ENCODE data around the gene USP32. TPM values are rescaled to one million over a fixed set of nuclear protein-coding genes. Genes with fewer than 3 reads are reported as not detected.

USP32 gene
- total and polyA plus RNA-seq, 10 of the 15 experiments (the other 5 are each of a cell fraction or from before 2014, with no cell fraction given) = 7.8 to 37.3 (median 25.5) TPM

DNA sequence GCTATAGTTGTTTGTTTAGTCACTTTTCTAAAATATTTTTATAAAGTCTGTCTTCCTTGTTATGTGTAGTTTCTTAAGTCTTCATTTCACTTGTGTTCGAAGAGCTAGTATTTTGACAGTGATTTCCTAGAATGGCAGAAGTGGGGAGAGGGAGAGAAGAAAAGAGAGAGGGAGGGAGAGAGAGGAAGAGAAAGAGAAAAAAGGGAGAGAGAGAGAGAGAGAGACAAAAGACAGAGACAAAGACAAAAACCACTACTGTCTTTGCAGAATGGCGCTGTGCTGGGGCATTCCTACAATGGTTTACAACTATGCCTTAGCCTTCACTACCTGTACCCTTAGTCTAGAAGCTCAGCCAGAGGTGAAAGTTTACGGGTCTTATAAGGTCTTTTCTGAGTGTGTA, 151.6 kb downstream of the USP32 start:
- Histone ChIP-seq H3K4me3 (no peak overlapping the region), H3K9me3 (replicated peaks; ENCODE audit: control insufficient read depth, insufficient read depth, low read length) (no peaks in the 10 kb centered on the region), H3K36me3 (ENCODE audit: control insufficient read depth in 2 of 2, insufficient read depth in 2 of 2, low read length in 1 of 2) (0 out of 4 replicates have a peak, but pooled peaks cover 0 to under 1% of the 10 kb centered on the region in 2 experiments), H2AFZ (ENCODE audit: control insufficient read depth, low read depth, low read length) (no peak overlapping the region), H3K79me2 (ENCODE audit: control insufficient read depth, insufficient read depth, low read length) (no peaks in the 10 kb centered on the region), H3K4me1 (ENCODE audit: control insufficient read depth, insufficient read depth, low read length) (no peaks in the 10 kb centered on the region), H4K20me1 (ENCODE audit: control insufficient read depth, insufficient read depth) (no peaks in the 10 kb centered on the region), H3K27ac (ENCODE audit: control insufficient read depth, insufficient read depth) (no peak overlapping the region), H3K27me3 (replicated peaks in 1 of 2; ENCODE audit: control insufficient read depth in 2 of 2, insufficient read depth in 2 of 2, low read length in 1 of 2) (no peaks in the 10 kb centered on the region), H3K4me2 (ENCODE audit: control insufficient read depth, insufficient read depth) (no peak overlapping the region), H3K9ac (ENCODE audit: control insufficient read depth, insufficient read depth, low read length) (no peak overlapping the region)
- RAD21 ChIA-PET (ENCODE audit: unreplicated experiment) = no interaction called here
- in situ Hi-C loops (cut with MboI) (no loop called here), intact Hi-C loops (cut with micrococcal nuclease; ENCODE audit: unreplicated experiment) (no loop called here)
- CTCF ChIA-PET = interaction anchor here (0.6 to 3.9 kb wide), 2 partner anchors 9 to 290 kb away, joined by 4 to 19 read pairs; no protein-coding TSS in a partner anchor
- POLR2A ChIA-PET = no interaction called here
- SMC1A ChIA-PET (ENCODE audit: uncharacterized antibody, unreplicated experiment) = interaction anchor here (0.5 to 2.3 kb wide), 2 partner anchors 9 to 144 kb away, joined by 3 to 7 read pairs; no protein-coding TSS in a partner anchor
- FAIRE-seq (no peak), ATAC-seq (no peak), DNase-seq (ENCODE audit: low read depth, low spot score) (no peak)
- 96% methylated on average over 3 of the region's 3 CpGs for WGBS (ENCODE audit: insufficient coverage, insufficient replicate concordance, low lambda C conversion rate, missing lambda C conversion rate)
- BruUV-seq (replicated peaks) = no TSS peak
- TF ChIP-seq JUND (IDR thresholded peaks at IDR 0.05; ENCODE audit: low read depth, low read length) = no peak
- TF ChIP-seq, protein P1, sequence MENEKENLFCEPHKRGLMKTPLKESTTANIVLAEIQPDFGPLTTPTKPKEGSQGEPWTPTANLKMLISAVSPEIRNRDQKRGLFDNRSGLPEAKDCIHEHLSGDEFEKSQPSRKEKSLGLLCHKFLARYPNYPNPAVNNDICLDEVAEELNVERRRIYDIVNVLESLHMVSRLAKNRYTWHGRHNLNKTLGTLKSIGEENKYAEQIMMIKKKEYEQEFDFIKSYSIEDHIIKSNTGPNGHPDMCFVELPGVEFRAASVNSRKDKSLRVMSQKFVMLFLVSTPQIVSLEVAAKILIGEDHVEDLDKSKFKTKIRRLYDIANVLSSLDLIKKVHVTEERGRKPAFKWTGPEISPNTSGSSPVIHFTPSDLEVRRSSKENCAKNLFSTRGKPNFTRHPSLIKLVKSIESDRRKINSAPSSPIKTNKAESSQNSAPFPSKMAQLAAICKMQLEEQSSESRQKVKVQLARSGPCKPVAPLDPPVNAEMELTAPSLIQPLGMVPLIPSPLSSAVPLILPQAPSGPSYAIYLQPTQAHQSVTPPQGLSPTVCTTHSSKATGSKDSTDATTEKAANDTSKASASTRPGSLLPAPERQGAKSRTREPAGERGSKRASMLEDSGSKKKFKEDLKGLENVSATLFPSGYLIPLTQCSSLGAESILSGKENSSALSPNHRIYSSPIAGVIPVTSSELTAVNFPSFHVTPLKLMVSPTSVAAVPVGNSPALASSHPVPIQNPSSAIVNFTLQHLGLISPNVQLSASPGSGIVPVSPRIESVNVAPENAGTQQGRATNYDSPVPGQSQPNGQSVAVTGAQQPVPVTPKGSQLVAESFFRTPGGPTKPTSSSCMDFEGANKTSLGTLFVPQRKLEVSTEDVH (IDR thresholded peaks at IDR 0.05; ENCODE audit: low read depth, partially characterized antibody) = no peak
- TF ChIP-seq, protein P2, sequence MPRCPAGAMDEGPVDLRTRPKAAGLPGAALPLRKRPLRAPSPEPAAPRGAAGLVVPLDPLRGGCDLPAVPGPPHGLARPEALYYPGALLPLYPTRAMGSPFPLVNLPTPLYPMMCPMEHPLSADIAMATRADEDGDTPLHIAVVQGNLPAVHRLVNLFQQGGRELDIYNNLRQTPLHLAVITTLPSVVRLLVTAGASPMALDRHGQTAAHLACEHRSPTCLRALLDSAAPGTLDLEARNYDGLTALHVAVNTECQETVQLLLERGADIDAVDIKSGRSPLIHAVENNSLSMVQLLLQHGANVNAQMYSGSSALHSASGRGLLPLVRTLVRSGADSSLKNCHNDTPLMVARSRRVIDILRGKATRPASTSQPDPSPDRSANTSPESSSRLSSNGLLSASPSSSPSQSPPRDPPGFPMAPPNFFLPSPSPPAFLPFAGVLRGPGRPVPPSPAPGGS (IDR thresholded peaks at IDR 0.05; ENCODE audit: borderline replicate concordance, insufficient read depth, low read depth, low read length, poor library complexity, severe bottlenecking) = no peak
- TF ChIP-seq TCF3 (IDR thresholded peaks at IDR 0.05; ENCODE audit: borderline replicate concordance, insufficient read depth, low read depth, low read length) = no peak
- no peak for TF ChIP-seq MXI1 (IDR thresholded peaks at IDR 0.05; ENCODE audit: low read depth, low read length)
- TF ChIP-seq JUNB (IDR thresholded peaks at IDR 0.05) = no peak
- TF ChIP-seq CHD4 (IDR thresholded peaks at IDR 0.05) = no peak
- TF ChIP-seq, protein P3, sequence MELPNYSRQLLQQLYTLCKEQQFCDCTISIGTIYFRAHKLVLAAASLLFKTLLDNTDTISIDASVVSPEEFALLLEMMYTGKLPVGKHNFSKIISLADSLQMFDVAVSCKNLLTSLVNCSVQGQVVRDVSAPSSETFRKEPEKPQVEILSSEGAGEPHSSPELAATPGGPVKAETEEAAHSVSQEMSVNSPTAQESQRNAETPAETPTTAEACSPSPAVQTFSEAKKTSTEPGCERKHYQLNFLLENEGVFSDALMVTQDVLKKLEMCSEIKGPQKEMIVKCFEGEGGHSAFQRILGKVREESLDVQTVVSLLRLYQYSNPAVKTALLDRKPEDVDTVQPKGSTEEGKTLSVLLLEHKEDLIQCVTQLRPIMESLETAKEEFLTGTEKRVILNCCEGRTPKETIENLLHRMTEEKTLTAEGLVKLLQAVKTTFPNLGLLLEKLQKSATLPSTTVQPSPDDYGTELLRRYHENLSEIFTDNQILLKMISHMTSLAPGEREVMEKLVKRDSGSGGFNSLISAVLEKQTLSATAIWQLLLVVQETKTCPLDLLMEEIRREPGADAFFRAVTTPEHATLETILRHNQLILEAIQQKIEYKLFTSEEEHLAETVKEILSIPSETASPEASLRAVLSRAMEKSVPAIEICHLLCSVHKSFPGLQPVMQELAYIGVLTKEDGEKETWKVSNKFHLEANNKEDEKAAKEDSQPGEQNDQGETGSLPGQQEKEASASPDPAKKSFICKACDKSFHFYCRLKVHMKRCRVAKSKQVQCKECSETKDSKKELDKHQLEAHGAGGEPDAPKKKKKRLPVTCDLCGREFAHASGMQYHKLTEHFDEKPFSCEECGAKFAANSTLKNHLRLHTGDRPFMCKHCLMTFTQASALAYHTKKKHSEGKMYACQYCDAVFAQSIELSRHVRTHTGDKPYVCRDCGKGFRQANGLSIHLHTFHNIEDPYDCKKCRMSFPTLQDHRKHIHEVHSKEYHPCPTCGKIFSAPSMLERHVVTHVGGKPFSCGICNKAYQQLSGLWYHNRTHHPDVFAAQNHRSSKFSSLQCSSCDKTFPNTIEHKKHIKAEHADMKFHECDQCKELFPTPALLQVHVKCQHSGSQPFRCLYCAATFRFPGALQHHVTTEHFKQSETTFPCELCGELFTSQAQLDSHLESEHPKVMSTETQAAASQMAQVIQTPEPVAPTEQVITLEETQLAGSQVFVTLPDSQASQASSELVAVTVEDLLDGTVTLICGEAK (IDR thresholded peaks at IDR 0.05; ENCODE audit: borderline replicate concordance) = no peak
- TF ChIP-seq, protein P4, sequence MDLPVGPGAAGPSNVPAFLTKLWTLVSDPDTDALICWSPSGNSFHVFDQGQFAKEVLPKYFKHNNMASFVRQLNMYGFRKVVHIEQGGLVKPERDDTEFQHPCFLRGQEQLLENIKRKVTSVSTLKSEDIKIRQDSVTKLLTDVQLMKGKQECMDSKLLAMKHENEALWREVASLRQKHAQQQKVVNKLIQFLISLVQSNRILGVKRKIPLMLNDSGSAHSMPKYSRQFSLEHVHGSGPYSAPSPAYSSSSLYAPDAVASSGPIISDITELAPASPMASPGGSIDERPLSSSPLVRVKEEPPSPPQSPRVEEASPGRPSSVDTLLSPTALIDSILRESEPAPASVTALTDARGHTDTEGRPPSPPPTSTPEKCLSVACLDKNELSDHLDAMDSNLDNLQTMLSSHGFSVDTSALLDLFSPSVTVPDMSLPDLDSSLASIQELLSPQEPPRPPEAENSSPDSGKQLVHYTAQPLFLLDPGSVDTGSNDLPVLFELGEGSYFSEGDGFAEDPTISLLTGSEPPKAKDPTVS (IDR thresholded peaks at IDR 0.05; ENCODE audit: low read depth, low read length) = no peak
- TF ChIP-seq IRF3 (IDR thresholded peaks at IDR 0.05) = no peak
- TF ChIP-seq NBN (IDR thresholded peaks at IDR 0.05) = no peak
- TF ChIP-seq MEF2B (IDR thresholded peaks at IDR 0.05; ENCODE audit: partially characterized antibody, poor library complexity, severe bottlenecking) = no peak
- no peak for TF ChIP-seq SUZ12 (IDR thresholded peaks at IDR 0.05; ENCODE audit: unreplicated experiment)

Data from GM12878 (cell line).